Natural killer cell (primary cell): ENCODE results near the gene PCBD1. TPM values are rescaled to one million over a fixed set of nuclear protein-coding genes. Genes with fewer than 3 reads are reported as not detected.

Experiments used
- ATAC-seq, 3 donors: fragments of 150-1000 bp in 2 of 3; fragments of 200-7000 bp in 1 of 3; cut with Tn5 transposase; 1 replicate in 1 of 3; 2 replicates in 2 of 3; pipeline ENCODE4 v1.10.0; 2021; ENCODE audit warnings: mild to moderate bottlenecking in 2 of 3, moderate library complexity in 2 of 3
- DNase-seq, 2 donors: peaks; one replicate each; pipeline versions ENCODE4 v3.0.0 to v3.0.0-alpha.2; 2013 to 2021; ENCODE audit warnings: mixed read lengths in 1 of 2
- H3K27ac ChIP-seq: one replicate; pipeline ENCODE4 v1.5.1; 2013; ENCODE audit warnings: mild to moderate bottlenecking, low read length
- H3K27me3 ChIP-seq: one replicate; pipeline ENCODE4 v1.6.1; 2013; ENCODE audit warnings: low read length; ENCODE audit not compliant: control insufficient read depth, insufficient read depth
- H3K36me3 ChIP-seq: one replicate; pipeline ENCODE4 v1.6.1; 2013; ENCODE audit warnings: low read length; ENCODE audit not compliant: control insufficient read depth, insufficient read depth
- H3K4me1 ChIP-seq: one replicate; pipeline ENCODE4 v1.6.1; 2013; ENCODE audit warnings: low read length; ENCODE audit not compliant: control insufficient read depth, insufficient read depth
- H3K4me3 ChIP-seq: one replicate; pipeline ENCODE4 v1.5.1; 2013; ENCODE audit warnings: low read length
- H3K9me3 ChIP-seq: one replicate; pipeline ENCODE4 v1.6.1; 2013; ENCODE audit warnings: low read length; ENCODE audit not compliant: control insufficient read depth, insufficient read depth
- H3K27ac Mint-ChIP-seq, 2 donors: one replicate each; pipeline ENCODE4 v1.8.0; 2022; ENCODE audit warnings: mild to moderate bottlenecking in 2 of 2, mixed read lengths in 2 of 2, moderate library complexity in 1 of 2
- H3K27me3 Mint-ChIP-seq, 2 donors: one replicate each; pipeline ENCODE4 v1.8.0; 2022; ENCODE audit warnings: low read depth in 2 of 2, mixed read lengths in 2 of 2
- H3K36me3 Mint-ChIP-seq: one replicate; pipeline ENCODE4 v1.8.0; 2022; ENCODE audit warnings: mixed read lengths
- H3K4me1 Mint-ChIP-seq, 2 donors: one replicate each; pipeline ENCODE4 v1.8.0; 2022; ENCODE audit warnings: mixed read lengths in 2 of 2
- H3K4me3 Mint-ChIP-seq: one replicate; pipeline ENCODE4 v1.8.0; 2022; ENCODE audit warnings: mild to moderate bottlenecking, moderate library complexity, mixed read lengths
- H3K9me3 Mint-ChIP-seq, 2 donors: one replicate each; pipeline ENCODE4 v1.8.0; 2022; ENCODE audit warnings: mixed read lengths in 2 of 2
- WGBS: methylation state at CpG from one replicate; pipeline ENCODE4 v1.1.7; 2013; ENCODE audit warnings: missing lambda C conversion rate; ENCODE audit not compliant: insufficient coverage; 5-methylcytosine and 5-hydroxymethylcytosine counted together
- intact Hi-C: fragments of 100-400 bp; cut with micrococcal nuclease; formaldehyde crosslinking; loops from one replicate; pipeline ENCODE4 v1.14.2; 2022
- total RNA-seq, 4 donors: library from RNA; stranded (reverse); fragments of 120-200 nt in 1 of 4; gene quantifications; one replicate each; pipeline versions ENCODE4 v1.2.3 to v1.2.4, GENCODE V29; 2013 to 2022
- TF ChIP-seq, protein P1 (sequence below): fragments of 200-600 bp; IDR thresholded peaks from one replicate; pipeline ENCODE4 v1.8.0; 2022; ENCODE audit warnings: antibody characterized with exemption

PCBD1 gene
- total RNA-seq: 10 to 100 TPM in 2 of 3 donors, 1 to 10 TPM in 1; 7.2 to 15.3 (median 10.4) TPM
- 12.1 TPM for total RNA-seq (2013)

- ATAC-seq: peak; percentile 84 to 92 (median 89)
Observed at GRCh38 chr10:70887804-70888800, at the start of gene PCBD1. PCBD1 (minus strand) TSS chr10:70888565; CDS start chr10:70888533, 32 bp downstream.

DNA sequence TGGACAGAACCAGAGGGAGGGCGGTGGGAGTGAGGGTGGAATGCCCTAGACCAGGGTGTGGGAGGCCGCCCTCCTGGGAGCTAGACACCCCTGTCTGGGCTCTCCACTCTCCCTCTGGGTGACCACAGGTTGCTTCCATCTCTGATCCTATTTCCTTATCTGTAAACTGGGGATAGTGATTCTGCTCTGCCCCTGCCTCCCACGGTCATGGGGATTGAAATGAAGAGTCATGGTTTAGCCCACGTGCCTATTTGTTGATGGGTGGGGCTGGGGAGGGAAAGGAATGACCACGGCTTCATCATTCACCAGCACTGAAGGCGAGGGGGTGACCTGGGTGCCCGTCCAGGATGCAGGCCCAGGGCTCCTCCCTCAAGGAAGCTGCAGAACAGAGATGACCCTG, 49.3 kb upstream of the PCBD1 start:
- Histone ChIP-seq H3K27ac (no peak overlapping the region), H3K4me1 (no peaks in the 10 kb centered on the region), H3K27me3 (no peaks in the 10 kb centered on the region), H3K4me3 (no peak overlapping the region), H3K9me3 (no peaks in the 10 kb centered on the region), H3K36me3 (no peaks in the 10 kb centered on the region)
- no peak overlapping the region for H3K27ac Mint-ChIP-seq
- H3K27me3 Mint-ChIP-seq: peaks cover 0 to 2% of the 10 kb centered on the region in 2 donors
- WGBS: 83% methylated on average over 7 of the region's 7 CpGs
- H3K4me3 Mint-ChIP-seq: no peak overlapping the region
- no peak for ATAC-seq
- DNase-seq: no peak
- no peaks in the 10 kb centered on the region for H3K4me1 Mint-ChIP-seq
- TF ChIP-seq, protein P1, sequence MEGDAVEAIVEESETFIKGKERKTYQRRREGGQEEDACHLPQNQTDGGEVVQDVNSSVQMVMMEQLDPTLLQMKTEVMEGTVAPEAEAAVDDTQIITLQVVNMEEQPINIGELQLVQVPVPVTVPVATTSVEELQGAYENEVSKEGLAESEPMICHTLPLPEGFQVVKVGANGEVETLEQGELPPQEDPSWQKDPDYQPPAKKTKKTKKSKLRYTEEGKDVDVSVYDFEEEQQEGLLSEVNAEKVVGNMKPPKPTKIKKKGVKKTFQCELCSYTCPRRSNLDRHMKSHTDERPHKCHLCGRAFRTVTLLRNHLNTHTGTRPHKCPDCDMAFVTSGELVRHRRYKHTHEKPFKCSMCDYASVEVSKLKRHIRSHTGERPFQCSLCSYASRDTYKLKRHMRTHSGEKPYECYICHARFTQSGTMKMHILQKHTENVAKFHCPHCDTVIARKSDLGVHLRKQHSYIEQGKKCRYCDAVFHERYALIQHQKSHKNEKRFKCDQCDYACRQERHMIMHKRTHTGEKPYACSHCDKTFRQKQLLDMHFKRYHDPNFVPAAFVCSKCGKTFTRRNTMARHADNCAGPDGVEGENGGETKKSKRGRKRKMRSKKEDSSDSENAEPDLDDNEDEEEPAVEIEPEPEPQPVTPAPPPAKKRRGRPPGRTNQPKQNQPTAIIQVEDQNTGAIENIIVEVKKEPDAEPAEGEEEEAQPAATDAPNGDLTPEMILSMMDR: no peak
- intact Hi-C loops: no loop called here
- H3K36me3 Mint-ChIP-seq: no peaks in the 10 kb centered on the region
- no peaks in the 10 kb centered on the region for H3K9me3 Mint-ChIP-seq

More at GRCh38 chr10:70887804-70888800, at the start of gene PCBD1:
- Mint-ChIP-seq H3K27ac (peak within 1 kb of the TSS; percentile 73 to 77), H3K4me1 (peaks cover 0 to 19% of the 10 kb centered on the region in 2 donors), H3K27me3 (no peaks in the 10 kb centered on the region), H3K36me3 (no peaks in the 10 kb centered on the region), H3K4me3 (peak within 1 kb of the TSS; percentile 91), H3K9me3 (no peaks in the 10 kb centered on the region)
- Histone ChIP-seq H3K27ac (peak within 1 kb of the TSS; percentile 67), H3K4me3 (peak within 1 kb of the TSS; percentile 66), H3K36me3 (peaks cover 6% of the 10 kb centered on the region), H3K4me1 (peaks cover 11% of the 10 kb centered on the region), H3K9me3 (no peaks in the 10 kb centered on the region), H3K27me3 (no peaks in the 10 kb centered on the region)
- WGBS: under 1% methylated on average over 83 of the region's 85 CpGs
- intact Hi-C loops: loop anchor here (5.0 kb wide), 1 partner anchor 426 kb away; no protein-coding TSS in a partner anchor
- TF ChIP-seq, protein P1: no peak
- peak; percentile 62 to 76 for DNase-seq

GRCh38 chr10:70936111-70936510, 47.7 kb upstream of the PCBD1 start:
- Histone ChIP-seq H3K27ac (no peak overlapping the region), H3K27me3 (no peaks in the 10 kb centered on the region), H3K4me3 (no peak overlapping the region), H3K9me3 (no peaks in the 10 kb centered on the region), H3K36me3 (no peaks in the 10 kb centered on the region), H3K4me1 (no peaks in the 10 kb centered on the region)
- Mint-ChIP-seq H3K36me3 (no peaks in the 10 kb centered on the region), H3K4me3 (no peak overlapping the region), H3K4me1 (no peaks in the 10 kb centered on the region), H3K9me3 (no peaks in the 10 kb centered on the region), H3K27ac (no peak overlapping the region), H3K27me3 (peaks cover 0 to 2% of the 10 kb centered on the region in 2 donors)
- TF ChIP-seq, protein P1: no peak
- ATAC-seq: no peak
- no peak for DNase-seq
- intact Hi-C loops: no loop called here
- 86% methylated on average over 6 of the region's 6 CpGs for WGBS
